Fibroblast of lung (primary cell): Measurements from ENCODE around the gene PPP1R13B.

ENCODE experiments used
- EZH2 ChIP-seq: IDR thresholded peaks from 2 replicates; pipeline ENCODE4 v1.5.1; 2012; ENCODE audit warnings: low read length, control low read depth, mild to moderate bottlenecking; ENCODE audit errors: missing control alignments
- TF ChIP-seq, protein P1 (sequence below), 2 donors: IDR thresholded peaks in 1 of 2; conservative IDR thresholded peaks in 1 of 2; 1 replicate in 1 of 2; 2 replicates in 1 of 2; pipeline ENCODE4 v1.5.1; 2011 to 2012; ENCODE audit warnings: low read length in 2 of 2, control low read depth in 1 of 2, inconsistent platforms in 1 of 2, low read depth in 1 of 2, mild to moderate bottlenecking in 1 of 2

- TF ChIP-seq, protein P1, sequence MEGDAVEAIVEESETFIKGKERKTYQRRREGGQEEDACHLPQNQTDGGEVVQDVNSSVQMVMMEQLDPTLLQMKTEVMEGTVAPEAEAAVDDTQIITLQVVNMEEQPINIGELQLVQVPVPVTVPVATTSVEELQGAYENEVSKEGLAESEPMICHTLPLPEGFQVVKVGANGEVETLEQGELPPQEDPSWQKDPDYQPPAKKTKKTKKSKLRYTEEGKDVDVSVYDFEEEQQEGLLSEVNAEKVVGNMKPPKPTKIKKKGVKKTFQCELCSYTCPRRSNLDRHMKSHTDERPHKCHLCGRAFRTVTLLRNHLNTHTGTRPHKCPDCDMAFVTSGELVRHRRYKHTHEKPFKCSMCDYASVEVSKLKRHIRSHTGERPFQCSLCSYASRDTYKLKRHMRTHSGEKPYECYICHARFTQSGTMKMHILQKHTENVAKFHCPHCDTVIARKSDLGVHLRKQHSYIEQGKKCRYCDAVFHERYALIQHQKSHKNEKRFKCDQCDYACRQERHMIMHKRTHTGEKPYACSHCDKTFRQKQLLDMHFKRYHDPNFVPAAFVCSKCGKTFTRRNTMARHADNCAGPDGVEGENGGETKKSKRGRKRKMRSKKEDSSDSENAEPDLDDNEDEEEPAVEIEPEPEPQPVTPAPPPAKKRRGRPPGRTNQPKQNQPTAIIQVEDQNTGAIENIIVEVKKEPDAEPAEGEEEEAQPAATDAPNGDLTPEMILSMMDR (conservative IDR thresholded peaks at IDR 0.05 in 1 of 2, IDR thresholded peaks at IDR 0.05 in 1 of 2; ENCODE audit: low read depth in 1 of 2, low read length in 2 of 2) = no peak
- TF ChIP-seq EZH2 = no peak
These were observed 47.3 kb upstream of the PPP1R13B start for GRCh38 chr14:103894723-103895059.
